Measurements from ENCODE around the gene TCEA3.

Gene TCEA3

DNA sequence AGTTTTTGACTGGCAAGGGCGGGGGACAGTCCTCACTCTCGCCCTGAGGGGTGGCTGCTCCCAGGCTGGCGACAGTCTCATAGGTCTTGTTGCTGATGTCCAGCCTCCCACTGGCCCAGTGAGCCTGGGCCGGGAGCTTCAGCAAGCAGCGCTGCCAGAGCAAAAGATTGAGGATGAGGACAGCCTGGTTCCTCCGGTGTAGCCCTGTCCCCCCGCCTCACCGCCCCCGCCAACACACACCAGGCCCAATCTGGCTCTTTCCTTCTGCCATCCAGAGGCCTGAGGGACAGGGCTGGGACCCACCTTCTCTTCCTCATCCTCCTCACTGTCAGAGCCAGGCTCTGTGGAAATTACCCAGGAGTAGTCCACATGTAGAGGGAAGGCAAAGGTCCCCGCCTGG, 8.6 kb upstream of the TCEA3 start:
- no peak for TF ChIP-seq EZH2phosphoT487 (IDR thresholded peaks at IDR 0.05; ENCODE audit: borderline replicate concordance, low read length)
- TF ChIP-seq, protein P1, sequence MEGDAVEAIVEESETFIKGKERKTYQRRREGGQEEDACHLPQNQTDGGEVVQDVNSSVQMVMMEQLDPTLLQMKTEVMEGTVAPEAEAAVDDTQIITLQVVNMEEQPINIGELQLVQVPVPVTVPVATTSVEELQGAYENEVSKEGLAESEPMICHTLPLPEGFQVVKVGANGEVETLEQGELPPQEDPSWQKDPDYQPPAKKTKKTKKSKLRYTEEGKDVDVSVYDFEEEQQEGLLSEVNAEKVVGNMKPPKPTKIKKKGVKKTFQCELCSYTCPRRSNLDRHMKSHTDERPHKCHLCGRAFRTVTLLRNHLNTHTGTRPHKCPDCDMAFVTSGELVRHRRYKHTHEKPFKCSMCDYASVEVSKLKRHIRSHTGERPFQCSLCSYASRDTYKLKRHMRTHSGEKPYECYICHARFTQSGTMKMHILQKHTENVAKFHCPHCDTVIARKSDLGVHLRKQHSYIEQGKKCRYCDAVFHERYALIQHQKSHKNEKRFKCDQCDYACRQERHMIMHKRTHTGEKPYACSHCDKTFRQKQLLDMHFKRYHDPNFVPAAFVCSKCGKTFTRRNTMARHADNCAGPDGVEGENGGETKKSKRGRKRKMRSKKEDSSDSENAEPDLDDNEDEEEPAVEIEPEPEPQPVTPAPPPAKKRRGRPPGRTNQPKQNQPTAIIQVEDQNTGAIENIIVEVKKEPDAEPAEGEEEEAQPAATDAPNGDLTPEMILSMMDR (IDR thresholded peaks at IDR 0.05; ENCODE audit: low read depth, low read length, poor library complexity, severe bottlenecking): no peak
- Histone ChIP-seq H3K9me2 (replicated peaks; ENCODE audit: control insufficient read depth, low read length) (no peaks in the 10 kb centered on the region), H3K4me3 (ENCODE audit: low read length) (no peak overlapping the region), H3F3A (ENCODE audit: control insufficient read depth, insufficient read depth) (no peaks in the 10 kb centered on the region), H3K27me3 (ENCODE audit: control insufficient read depth, low read length) (no peaks in the 10 kb centered on the region), H4K20me1 (ENCODE audit: control insufficient read depth, insufficient read depth, low read depth, low read length) (no peaks in the 10 kb centered on the region), H3K36me3 (ENCODE audit: control insufficient read depth, low read length) (peaks cover 4% of the 10 kb centered on the region; the same call in 1 of the 2 replicates), H3K9me3 (ENCODE audit: control insufficient read depth, insufficient read depth, low read length) (no peaks in the 10 kb centered on the region), H3K79me2 (ENCODE audit: control insufficient read depth, low read length) (no peaks in the 10 kb centered on the region), H3K4me2 (ENCODE audit: low read length) (no peak overlapping the region), H3K4me1 (ENCODE audit: control insufficient read depth, low read length) (peaks cover 8% of the 10 kb centered on the region; the same call in 1 of the 2 replicates), H3K27ac (ENCODE audit: low read depth, low read length) (no peak overlapping the region)

DNA sequence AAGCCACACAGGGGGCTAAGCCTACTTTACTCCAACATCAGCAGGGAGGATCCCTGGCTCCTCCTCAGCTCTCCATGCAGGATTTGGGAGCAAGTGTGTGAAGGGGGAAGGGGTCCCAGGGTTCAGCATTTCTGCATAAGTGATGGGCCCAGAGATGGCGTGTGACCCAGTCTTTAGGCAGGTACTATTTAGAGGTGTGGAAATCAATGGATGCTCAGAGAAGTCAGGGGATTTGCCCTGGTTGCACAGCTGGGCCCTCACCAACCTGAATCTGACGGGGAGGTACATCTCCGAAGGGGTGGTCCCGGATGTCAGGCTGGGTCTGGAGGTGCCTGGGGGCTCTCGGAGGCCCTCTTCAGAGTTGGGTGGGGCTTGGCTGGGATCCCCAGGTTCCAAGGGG, 6.9 kb upstream of the TCEA3 start:
- Histone ChIP-seq H3K4me3 (ENCODE audit: low read length) (no peak overlapping the region), H4K20me1 (ENCODE audit: control insufficient read depth, insufficient read depth, low read depth, low read length) (no peaks in the 10 kb centered on the region), H3K79me2 (ENCODE audit: control insufficient read depth, low read length) (no peaks in the 10 kb centered on the region), H3K9me3 (ENCODE audit: control insufficient read depth, insufficient read depth, low read length) (no peaks in the 10 kb centered on the region), H3K27ac (ENCODE audit: low read depth, low read length) (no peak overlapping the region), H3K9me2 (replicated peaks; ENCODE audit: control insufficient read depth, low read length) (no peaks in the 10 kb centered on the region), H3K4me1 (ENCODE audit: control insufficient read depth, low read length) (peaks cover 8% of the 10 kb centered on the region; the same call in 1 of the 2 replicates), H3K4me2 (ENCODE audit: low read length) (no peak overlapping the region), H3K36me3 (ENCODE audit: control insufficient read depth, low read length) (peaks cover 4% of the 10 kb centered on the region; the same call in 1 of the 2 replicates), H3K27me3 (ENCODE audit: control insufficient read depth, low read length) (no peaks in the 10 kb centered on the region), H3F3A (ENCODE audit: control insufficient read depth, insufficient read depth) (no peaks in the 10 kb centered on the region)
- TF ChIP-seq EZH2phosphoT487 (IDR thresholded peaks at IDR 0.05; ENCODE audit: borderline replicate concordance, low read length): no peak
- TF ChIP-seq, protein P1 (IDR thresholded peaks at IDR 0.05; ENCODE audit: low read depth, low read length, poor library complexity, severe bottlenecking): no peak

DNA sequence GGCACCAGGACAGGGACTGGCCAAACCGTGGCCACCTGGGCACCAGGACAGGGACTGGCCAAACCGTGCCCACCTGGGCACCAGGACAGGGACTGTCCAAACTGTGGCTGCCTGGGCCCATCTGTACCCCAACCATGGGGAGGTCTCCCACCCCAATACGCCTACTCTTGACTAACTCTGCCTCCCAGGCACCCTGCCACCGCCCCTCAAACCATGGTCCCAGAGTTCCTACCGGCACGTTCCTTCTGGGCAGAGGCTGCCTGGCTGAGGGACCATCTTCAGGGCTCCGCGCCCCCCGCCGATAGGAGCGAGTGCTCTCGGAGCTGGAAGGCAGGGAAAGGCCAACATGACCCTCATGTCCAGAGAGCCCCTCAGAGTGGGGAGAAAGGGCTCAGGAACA, 6.3 kb upstream of the TCEA3 start:
- Histone ChIP-seq H3K9me3 (ENCODE audit: control insufficient read depth, insufficient read depth, low read length) (no peaks in the 10 kb centered on the region), H3K27me3 (ENCODE audit: control insufficient read depth, low read length) (no peaks in the 10 kb centered on the region), H3K4me1 (ENCODE audit: control insufficient read depth, low read length) (peaks cover 8% of the 10 kb centered on the region; the same call in 1 of the 2 replicates), H3K27ac (ENCODE audit: low read depth, low read length) (no peak overlapping the region), H3K36me3 (ENCODE audit: control insufficient read depth, low read length) (peaks cover 4% of the 10 kb centered on the region; the same call in 1 of the 2 replicates), H4K20me1 (ENCODE audit: control insufficient read depth, insufficient read depth, low read depth, low read length) (no peaks in the 10 kb centered on the region), H3K9me2 (replicated peaks; ENCODE audit: control insufficient read depth, low read length) (no peaks in the 10 kb centered on the region), H3K4me2 (ENCODE audit: low read length) (no peak overlapping the region), H3K79me2 (ENCODE audit: control insufficient read depth, low read length) (no peaks in the 10 kb centered on the region), H3K4me3 (ENCODE audit: low read length) (no peak overlapping the region), H3F3A (ENCODE audit: control insufficient read depth, insufficient read depth) (no peaks in the 10 kb centered on the region)
- TF ChIP-seq, protein P1 (IDR thresholded peaks at IDR 0.05; ENCODE audit: low read depth, low read length, poor library complexity, severe bottlenecking): no peak
- no peak for TF ChIP-seq EZH2phosphoT487 (IDR thresholded peaks at IDR 0.05; ENCODE audit: borderline replicate concordance, low read length)

Data from DOHH2 (cell line).